HG03175 (cell line): Measurements from ENCODE around the gene LRPPRC.
"Not testable (repeated sequence)": the region's sequence is repeated elsewhere in the genome, so short reads cannot be mapped to it uniquely, and the experiment has no call there.

Experiments
- ATAC-seq: cut with Tn5 transposase; IDR thresholded peaks from one replicate; pipeline ENCODE4 v1.9.1; 2021; ENCODE audit warnings: mild to moderate bottlenecking, moderate library complexity; ENCODE audit not compliant: unreplicated experiment

Gene LRPPRC

GRCh38 chr2:43911136-43911790, 84.5 kb downstream of the LRPPRC start:
- ATAC-seq = not testable (repeated sequence)

DNA sequence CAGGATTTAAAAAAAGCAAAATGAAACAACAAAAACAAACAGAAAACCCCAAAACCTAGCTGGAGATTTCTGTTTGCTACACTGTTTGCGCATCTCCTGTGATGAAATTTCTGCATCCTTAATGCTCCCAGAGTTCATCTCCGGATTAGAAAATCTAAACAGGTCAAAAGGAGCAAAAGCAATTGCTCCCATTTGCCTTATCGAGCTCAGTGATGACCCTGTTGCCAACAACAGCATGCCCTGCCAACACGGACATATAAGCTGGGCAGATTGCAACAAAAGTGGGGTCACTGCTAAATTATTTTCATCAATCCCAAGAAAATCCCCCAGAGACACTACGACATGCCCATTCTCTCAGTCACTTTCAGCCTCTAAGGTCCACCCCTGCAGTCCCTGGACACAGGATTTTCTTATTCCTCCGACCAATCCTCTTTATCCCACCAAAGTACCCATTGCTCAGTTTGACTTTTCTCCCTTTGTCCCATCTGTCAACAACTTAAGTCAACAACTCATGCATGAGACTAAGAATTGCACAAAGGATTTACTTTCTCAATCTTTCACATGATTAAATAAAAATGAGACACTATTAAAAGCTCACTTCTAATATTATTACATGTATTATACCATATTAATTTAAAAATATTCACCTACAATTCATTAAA, 89.2 kb downstream of the LRPPRC start:
- no peak for ATAC-seq

GRCh38 chr2:43905871-43906270, 89.9 kb downstream of the LRPPRC start:
- no peak for ATAC-seq

- no peak for ATAC-seq
Observed at GRCh38 chr2:43905371-43905803, 90.4 kb downstream of the LRPPRC start.

- no peak for ATAC-seq
Observed at GRCh38 chr2:43899589-43899988, 96.2 kb downstream of the LRPPRC start.

GRCh38 chr2:43898838-43899346, 96.9 kb downstream of the LRPPRC start:
- ATAC-seq = no peak

DNA sequence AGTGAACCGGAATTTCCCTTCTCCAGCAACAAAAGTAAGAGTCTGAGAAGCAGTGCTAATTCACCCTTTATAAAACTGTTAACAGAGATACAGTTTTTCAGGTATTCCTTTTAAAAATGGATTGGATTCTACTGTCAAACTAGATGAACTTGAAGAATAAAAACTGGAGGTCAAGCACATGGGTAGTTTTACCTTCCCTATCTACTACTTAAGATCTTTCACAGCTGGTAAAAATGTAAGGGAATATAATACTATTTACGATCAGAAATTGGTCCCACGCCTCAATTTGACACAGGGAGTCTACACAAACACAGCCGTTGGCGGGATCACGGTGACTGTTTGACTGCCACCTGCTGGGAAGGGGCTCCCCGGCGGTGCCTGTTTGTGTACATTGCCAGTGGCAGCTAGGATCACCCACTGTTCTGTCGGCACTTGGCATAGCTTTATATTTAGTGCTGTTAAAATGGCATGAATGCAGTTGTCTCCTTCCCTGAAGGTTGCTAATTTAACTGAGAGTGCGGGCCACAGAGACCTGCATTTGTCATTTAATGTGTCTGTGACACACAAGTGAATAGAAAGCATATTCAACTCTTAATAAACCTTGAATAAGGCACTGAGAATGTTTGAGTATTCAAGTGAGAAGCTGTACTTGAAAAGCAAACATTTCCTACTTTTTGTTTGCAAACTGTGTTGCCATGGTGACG, 97.5 kb downstream of the LRPPRC start:
- no peak for ATAC-seq

- no peak for ATAC-seq
Observed at GRCh38 chr2:43897492-43897891, 98.3 kb downstream of the LRPPRC start.

DNA sequence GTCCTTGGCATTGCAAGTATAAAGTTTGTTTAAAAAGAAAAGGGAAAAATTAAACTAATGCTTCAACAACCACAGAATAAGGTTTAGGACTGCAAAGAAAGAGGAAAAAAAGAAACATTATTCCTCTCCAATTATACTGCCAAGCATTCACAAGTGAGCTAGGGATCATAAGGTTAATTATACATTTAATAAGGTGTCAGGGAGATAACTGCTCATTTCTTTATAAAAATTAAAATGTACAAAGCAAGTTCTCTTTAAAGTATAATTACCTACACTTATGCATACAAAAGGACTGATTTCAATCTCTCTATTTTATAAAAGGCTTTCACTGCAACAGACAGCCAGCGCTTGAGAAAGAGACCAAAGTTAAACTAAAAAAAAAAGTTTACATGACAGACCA, 98.9 kb downstream of the LRPPRC start:
- ATAC-seq = no peak

- no peak for ATAC-seq
Observed at GRCh38 chr2:43894743-43895142, 101.0 kb downstream of the LRPPRC start.

GRCh38 chr2:43890855-43891254, 104.9 kb downstream of the LRPPRC start:
- ATAC-seq = no peak

DNA sequence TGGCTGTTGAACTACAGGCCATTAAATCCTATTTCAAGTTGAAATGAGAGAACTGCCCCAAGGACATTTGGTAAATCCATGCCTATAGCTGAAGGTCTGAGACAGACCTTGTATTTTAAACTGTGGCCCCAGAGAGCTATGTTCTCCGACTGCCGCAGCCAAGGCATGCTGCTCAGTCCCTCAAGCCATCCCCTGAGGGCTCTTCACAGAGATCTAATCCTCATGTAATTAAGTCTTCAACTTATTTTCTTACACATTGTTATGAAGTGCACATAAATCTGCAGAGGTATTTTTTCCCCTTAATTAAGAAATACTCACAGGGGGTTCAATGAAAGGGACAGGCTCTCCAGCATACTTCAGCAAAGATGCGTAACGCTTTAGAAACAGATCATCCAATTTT, 106.4 kb downstream of the LRPPRC start:
- no peak for ATAC-seq

DNA sequence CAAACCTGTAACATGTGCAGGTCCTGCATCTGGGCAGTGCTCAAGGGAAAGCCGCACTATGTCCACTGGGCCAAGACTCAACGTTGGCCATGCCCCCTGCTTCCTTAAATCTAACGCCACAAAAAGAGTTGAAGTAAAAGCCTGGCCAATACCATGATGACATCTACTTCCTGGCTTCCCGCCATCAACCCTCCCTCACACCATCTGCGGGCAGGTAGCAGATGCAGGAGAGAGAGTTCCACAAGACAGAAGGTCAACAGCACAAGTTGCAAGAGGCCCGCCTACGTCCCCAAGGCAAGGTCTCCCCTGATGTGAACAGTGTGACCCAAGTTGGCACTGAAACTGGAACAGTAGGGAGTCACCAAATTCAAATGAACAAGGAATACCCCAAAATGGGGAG, 108.6 kb downstream of the LRPPRC start:
- ATAC-seq = no peak

GRCh38 chr2:43885132-43885632, 110.6 kb downstream of the LRPPRC start:
- ATAC-seq = no peak

GRCh38 chr2:43884689-43885088, 111.1 kb downstream of the LRPPRC start:
- no peak for ATAC-seq

- no peak for ATAC-seq
Observed at GRCh38 chr2:43882312-43882711, 113.5 kb downstream of the LRPPRC start.

- ATAC-seq = no peak
Observed at GRCh38 chr2:43880952-43881351, 114.8 kb downstream of the LRPPRC start.

DNA sequence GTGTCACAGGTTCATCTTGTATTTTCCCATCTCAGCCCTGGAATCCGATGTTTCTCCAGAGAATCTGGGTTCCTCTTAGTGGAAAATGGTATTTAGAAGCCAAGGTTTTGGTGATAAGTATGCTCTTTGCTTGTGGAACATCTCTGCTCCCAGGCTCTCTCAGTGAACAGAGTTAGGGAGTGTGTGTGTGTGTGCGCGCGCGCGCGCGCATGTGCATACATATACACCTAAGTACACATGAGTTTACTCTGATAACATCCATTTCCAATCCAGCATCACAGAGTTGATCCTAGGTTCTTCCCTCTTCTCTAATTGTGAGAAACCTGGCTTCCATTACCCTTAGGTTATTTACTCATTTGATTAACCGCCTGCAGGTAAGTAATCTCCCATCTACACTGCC, 115.3 kb downstream of the LRPPRC start:
- no peak for ATAC-seq

GRCh38 chr2:43879261-43879660, 116.5 kb downstream of the LRPPRC start:
- no peak for ATAC-seq

GRCh38 chr2:43877782-43878464, 117.9 kb downstream of the LRPPRC start:
- ATAC-seq = peak; percentile 77
